ENCODE results near the gene BTK. TPM values are rescaled to one million over a fixed set of nuclear protein-coding genes. Genes with fewer than 3 reads are reported as not detected.

Gene BTK
- total RNA-seq, 1 experiment from 2014 or later = 0.37 TPM

DNA sequence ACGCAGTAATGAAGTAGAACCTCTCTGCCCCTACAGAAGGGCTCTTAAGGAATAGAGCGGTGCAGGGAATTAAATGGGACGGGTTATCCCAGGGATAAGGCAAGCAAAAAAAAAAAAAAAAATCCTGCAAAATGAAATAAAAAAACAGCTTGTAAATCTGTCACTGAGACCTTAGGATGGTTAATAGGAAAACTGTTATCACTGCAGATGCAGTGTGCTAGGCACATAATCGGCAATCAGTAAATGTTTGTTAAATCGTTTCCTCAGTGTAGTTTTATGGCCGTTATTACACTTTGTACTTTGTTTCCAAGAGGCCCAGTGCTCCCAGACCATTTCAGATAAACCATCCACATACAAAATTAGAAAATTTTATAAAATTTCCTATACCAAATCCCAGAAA, 23.1 kb upstream of the BTK start (continued):
- TF ChIP-seq ELF1 (IDR thresholded peaks at IDR 0.05; ENCODE audit: borderline replicate concordance, low read depth) (no peak), CEBPB (IDR thresholded peaks at IDR 0.05; ENCODE audit: low read depth) (no peak), SP1 (IDR thresholded peaks at IDR 0.05; ENCODE audit: low read depth) (no peak), YY1 (IDR thresholded peaks at IDR 0.05; ENCODE audit: extremely low read depth, insufficient replicate concordance, low read depth, low read length) (no peak), CBX3 (IDR thresholded peaks at IDR 0.05; ENCODE audit: low read depth) (no peak), POLR2A (IDR thresholded peaks at IDR 0.05; ENCODE audit: borderline replicate concordance, extremely low read depth, insufficient read depth, insufficient read length) (no peak), POLR2AphosphoS5 (IDR thresholded peaks at IDR 0.05; ENCODE audit: low read depth, low read length) (no peak)
- TF ChIP-seq, protein P1, sequence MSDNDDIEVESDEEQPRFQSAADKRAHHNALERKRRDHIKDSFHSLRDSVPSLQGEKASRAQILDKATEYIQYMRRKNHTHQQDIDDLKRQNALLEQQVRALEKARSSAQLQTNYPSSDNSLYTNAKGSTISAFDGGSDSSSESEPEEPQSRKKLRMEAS (IDR thresholded peaks at IDR 0.05) = no peak
- TF ChIP-seq, protein P2, sequence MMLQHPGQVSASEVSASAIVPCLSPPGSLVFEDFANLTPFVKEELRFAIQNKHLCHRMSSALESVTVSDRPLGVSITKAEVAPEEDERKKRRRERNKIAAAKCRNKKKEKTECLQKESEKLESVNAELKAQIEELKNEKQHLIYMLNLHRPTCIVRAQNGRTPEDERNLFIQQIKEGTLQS (IDR thresholded peaks at IDR 0.05) = no peak

DNA sequence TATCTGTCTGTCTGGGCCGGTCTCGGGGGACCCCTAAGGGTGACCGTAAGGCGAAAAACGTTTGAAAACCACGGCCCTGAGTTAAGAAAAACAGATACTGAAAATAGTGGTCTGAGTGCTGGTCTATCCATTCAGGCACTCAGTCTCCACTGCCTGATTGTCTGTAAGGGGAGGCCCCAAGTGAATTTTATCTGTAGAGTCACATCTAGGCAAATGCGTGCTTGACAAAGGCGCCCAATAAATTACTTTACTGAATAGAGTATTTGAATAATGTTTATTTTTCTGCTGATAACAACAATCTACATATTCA, 22.5 kb upstream of the BTK start:
- ATAC-seq = peak; percentile 29
- DNase-seq (ENCODE audit: low read depth, low spot score) = no peak
- H3K4me2 ChIP-seq (ENCODE audit: low read length) = peak overlapping the region; percentile 80
- no peaks in the 10 kb centered on the region for H3K27me3 ChIP-seq (ENCODE audit: insufficient read depth, low read length)
- peaks cover 3 to 8% of the 10 kb centered on the region in 2 experiments; a peak in 3 of 4 replicates for H3K36me3 ChIP-seq (ENCODE audit: control insufficient read depth in 1 of 2, insufficient read depth in 2 of 2, low read length in 2 of 2)
- H3K79me2 ChIP-seq (ENCODE audit: insufficient read depth, low read length) = peaks cover 81% of the 10 kb centered on the region
- TF ChIP-seq RAD21 (IDR thresholded peaks at IDR 0.05; ENCODE audit: low read depth) = no peak
- no peak for TF ChIP-seq SRF (IDR thresholded peaks at IDR 0.05; ENCODE audit: low read depth)
- TF ChIP-seq, protein P3, sequence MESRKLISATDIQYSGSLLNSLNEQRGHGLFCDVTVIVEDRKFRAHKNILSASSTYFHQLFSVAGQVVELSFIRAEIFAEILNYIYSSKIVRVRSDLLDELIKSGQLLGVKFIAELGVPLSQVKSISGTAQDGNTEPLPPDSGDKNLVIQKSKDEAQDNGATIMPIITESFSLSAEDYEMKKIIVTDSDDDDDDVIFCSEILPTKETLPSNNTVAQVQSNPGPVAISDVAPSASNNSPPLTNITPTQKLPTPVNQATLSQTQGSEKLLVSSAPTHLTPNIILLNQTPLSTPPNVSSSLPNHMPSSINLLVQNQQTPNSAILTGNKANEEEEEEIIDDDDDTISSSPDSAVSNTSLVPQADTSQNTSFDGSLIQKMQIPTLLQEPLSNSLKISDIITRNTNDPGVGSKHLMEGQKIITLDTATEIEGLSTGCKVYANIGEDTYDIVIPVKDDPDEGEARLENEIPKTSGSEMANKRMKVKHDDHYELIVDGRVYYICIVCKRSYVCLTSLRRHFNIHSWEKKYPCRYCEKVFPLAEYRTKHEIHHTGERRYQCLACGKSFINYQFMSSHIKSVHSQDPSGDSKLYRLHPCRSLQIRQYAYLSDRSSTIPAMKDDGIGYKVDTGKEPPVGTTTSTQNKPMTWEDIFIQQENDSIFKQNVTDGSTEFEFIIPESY (IDR thresholded peaks at IDR 0.05; ENCODE audit: extremely low read depth, insufficient replicate concordance, low read length) = no peak
- no peak for TF ChIP-seq POLR2A (IDR thresholded peaks at IDR 0.05; ENCODE audit: borderline replicate concordance, extremely low read depth, insufficient read depth, insufficient read length)
- H4K20me1 ChIP-seq (ENCODE audit: insufficient read depth) = no peaks in the 10 kb centered on the region
- no peak overlapping the region for H2AFZ ChIP-seq (ENCODE audit: low read depth, low read length, poor library complexity, severe bottlenecking)
- POLR2A ChIA-PET = no interaction called here
- no peaks in the 10 kb centered on the region for H3K9me2 ChIP-seq (ENCODE audit: insufficient read depth)
- peak overlapping the region; percentile 54 to 90 for H3K4me3 ChIP-seq (replicated peaks in 1 of 2; ENCODE audit: low read depth in 1 of 2, low read length in 2 of 2)
- CTCF ChIA-PET = no interaction called here
- H3K9me3 ChIP-seq (ENCODE audit: control insufficient read depth in 1 of 2, insufficient read depth in 1 of 2, low read depth in 1 of 2, low read length in 2 of 2) = no peaks in the 10 kb centered on the region
- 0 out of 4 replicates have a peak, but pooled peaks cover 0 to 3% of the 10 kb centered on the region in 2 experiments for H3K4me1 ChIP-seq (ENCODE audit: control insufficient read depth in 1 of 2, insufficient read depth in 2 of 2, low read length in 2 of 2)
- intact Hi-C loops (cut with micrococcal nuclease) = no loop called here
- RAD21 ChIA-PET (ENCODE audit: low non-redundant PET in 1 of 2, low total read pairs in 2 of 2, uncharacterized antibody in 2 of 2, unreplicated experiment in 2 of 2) = no interaction called here
- H3K27ac ChIP-seq (ENCODE audit: low read depth, low read length) = peak overlapping the region; percentile 71
- H3K9ac ChIP-seq (ENCODE audit: low read length) = peak overlapping the region; percentile 91
- BruUV-seq (replicated peaks) = TSS peak; percentile 68
